Nephron (organoid): ENCODE data around the gene DENND11.

Experiments used
- H3K27ac Mint-ChIP-seq, 3 experiments: 2 replicates each; pipeline ENCODE4 v1.8.0; 2020; ENCODE audit warnings: mixed read lengths in 3 of 3, mild to moderate bottlenecking in 2 of 3, moderate library complexity in 1 of 3
- H3K27me3 Mint-ChIP-seq: 2 replicates; pipeline ENCODE4 v1.8.0; 2021; ENCODE audit warnings: low read depth, mild to moderate bottlenecking, moderate library complexity, mixed read lengths
- H3K36me3 Mint-ChIP-seq: 2 replicates; pipeline ENCODE4 v1.8.0; 2020; ENCODE audit warnings: low read depth, mixed read lengths
- H3K4me1 Mint-ChIP-seq: 2 replicates; pipeline ENCODE4 v1.8.0; 2020; ENCODE audit warnings: mixed read lengths
- H3K4me3 Mint-ChIP-seq, 3 experiments: 2 replicates each; pipeline ENCODE4 v1.8.0; 2020; ENCODE audit warnings: mild to moderate bottlenecking in 3 of 3, mixed read lengths in 3 of 3, moderate library complexity in 2 of 3
- H3K9me3 Mint-ChIP-seq: 2 replicates; pipeline ENCODE4 v1.8.0; 2020; ENCODE audit warnings: mixed read lengths
- CTCF ChIP-seq, 3 experiments: fragments of 200-600 bp; sonication (generic); IDR thresholded peaks; one replicate each; pipeline ENCODE4 v1.5.0; 2021; ENCODE audit warnings: antibody characterized with exemption in 3 of 3; ENCODE audit not compliant: unreplicated experiment in 3 of 3

Gene DENND11

GRCh38 chr7:141700848-141701371 is 1.1 kb downstream of the DENND11 start:
- peaks cover 19% of the 10 kb centered on the region for H3K27me3 Mint-ChIP-seq
- no peak for TF ChIP-seq CTCF (IDR thresholded peaks at IDR 0.05; ENCODE audit: unreplicated experiment in 3 of 3)
- H3K27ac Mint-ChIP-seq: peak overlapping the region; percentile 27 to 61 (median 54)
- H3K36me3 Mint-ChIP-seq: no peaks in the 10 kb centered on the region
- H3K4me1 Mint-ChIP-seq: peaks cover 13% of the 10 kb centered on the region
- peak overlapping the region; percentile 85 to 86 (median 85) for H3K4me3 Mint-ChIP-seq
- no peaks in the 10 kb centered on the region for H3K9me3 Mint-ChIP-seq

DNA sequence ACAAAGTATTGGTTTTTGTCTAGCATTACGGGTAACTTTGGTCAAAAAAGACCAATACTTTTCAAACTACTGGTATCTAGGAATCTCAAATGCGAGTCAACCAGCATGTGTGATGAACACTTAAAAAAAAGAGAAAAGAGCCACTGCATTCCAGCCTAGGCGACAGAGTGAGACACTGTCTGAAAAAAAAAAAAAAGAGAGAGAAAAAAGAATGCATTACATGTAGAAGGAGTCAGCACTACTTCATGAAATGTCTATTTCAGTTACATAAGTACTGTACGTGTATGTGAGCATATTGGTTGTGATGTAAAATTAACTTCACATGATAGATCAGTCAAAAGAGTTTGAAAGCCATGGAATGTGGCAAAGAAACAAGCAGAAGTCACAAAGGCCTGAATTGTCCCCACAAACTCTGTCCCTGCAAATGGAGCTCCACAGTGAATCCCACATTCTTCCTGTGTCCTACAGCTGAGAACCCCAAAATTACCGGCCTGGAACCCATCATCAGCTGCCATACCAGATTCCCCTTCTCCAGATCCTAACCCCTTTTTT is 1.6 kb downstream of the DENND11 start:
- Mint-ChIP-seq H3K27ac (peak overlapping the region; percentile 27 to 61 (median 54)), H3K27me3 (peaks cover 19% of the 10 kb centered on the region), H3K4me3 (peak overlapping the region; percentile 85 to 86 (median 85)), H3K9me3 (no peaks in the 10 kb centered on the region), H3K4me1 (peaks cover 13% of the 10 kb centered on the region), H3K36me3 (no peaks in the 10 kb centered on the region)
- no peak for TF ChIP-seq CTCF (IDR thresholded peaks at IDR 0.05; ENCODE audit: unreplicated experiment in 3 of 3)

DNA sequence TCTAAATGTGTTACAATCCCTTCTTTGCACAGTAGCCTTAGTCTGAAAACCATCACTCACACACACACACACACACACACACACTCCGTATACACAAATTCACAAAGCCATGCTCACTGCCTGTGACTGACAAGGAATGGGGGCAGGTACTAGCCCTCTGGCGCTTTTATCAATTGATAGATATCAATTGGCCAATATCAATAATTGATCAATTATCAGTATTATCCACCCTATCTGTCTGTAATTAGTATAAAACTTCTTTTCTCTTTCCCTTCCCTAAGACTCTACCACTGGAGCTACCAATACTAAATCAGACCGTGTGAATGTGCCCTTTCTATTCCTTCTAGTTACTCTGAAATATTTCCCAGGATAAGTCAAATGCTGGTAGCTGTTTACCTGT is 2.1 kb downstream of the DENND11 start:
- TF ChIP-seq CTCF (IDR thresholded peaks at IDR 0.05; ENCODE audit: unreplicated experiment in 3 of 3): no peak
- Mint-ChIP-seq H3K9me3 (no peaks in the 10 kb centered on the region), H3K27me3 (peaks cover 18% of the 10 kb centered on the region), H3K27ac (peak overlapping the region in 1 of 3 experiments; percentile 61), H3K4me3 (peak overlapping the region; percentile 85 to 86 (median 85)), H3K36me3 (no peaks in the 10 kb centered on the region), H3K4me1 (peaks cover 13% of the 10 kb centered on the region)

GRCh38 chr7:141698247-141699015 is 3.5 kb downstream of the DENND11 start:
- Mint-ChIP-seq H3K27ac (no peak overlapping the region), H3K36me3 (no peaks in the 10 kb centered on the region), H3K4me3 (no peak overlapping the region), H3K9me3 (no peaks in the 10 kb centered on the region), H3K27me3 (peaks cover 10% of the 10 kb centered on the region), H3K4me1 (peaks cover 13% of the 10 kb centered on the region)
- TF ChIP-seq CTCF (IDR thresholded peaks at IDR 0.05; ENCODE audit: unreplicated experiment in 3 of 3): no peak

GRCh38 chr7:141697211-141697871 is 4.6 kb downstream of the DENND11 start:
- H3K9me3 Mint-ChIP-seq: no peaks in the 10 kb centered on the region
- H3K36me3 Mint-ChIP-seq: no peaks in the 10 kb centered on the region
- H3K27me3 Mint-ChIP-seq: peaks cover 2% of the 10 kb centered on the region
- peaks cover 8% of the 10 kb centered on the region for H3K4me1 Mint-ChIP-seq
- no peak overlapping the region for H3K27ac Mint-ChIP-seq
- peak overlapping the region in 1 of 3 experiments; percentile 14 for H3K4me3 Mint-ChIP-seq
- TF ChIP-seq CTCF (IDR thresholded peaks at IDR 0.05; ENCODE audit: unreplicated experiment in 3 of 3): no peak
